Superior temporal gyrus (tissue), 1 donor: ENCODE results near the gene TUBAL3.

Experiments
- DNase-seq: peaks from one replicate; pipeline ENCODE4 v3.0.0-alpha.2; 2016; ENCODE audit errors: extremely low spot score

TUBAL3 gene

GRCh38 chr10:5404208-5405041 is at the start of gene TUBAL3:
TSS of gene TUBAL3 (minus strand) at chr10:5404828. CDS start at chr10:5404792, 36 bp downstream.
- no peak for DNase-seq

- no peak for DNase-seq
These were observed 49.3 kb upstream of the TUBAL3 start for GRCh38 chr10:5453749-5454489.

DNA sequence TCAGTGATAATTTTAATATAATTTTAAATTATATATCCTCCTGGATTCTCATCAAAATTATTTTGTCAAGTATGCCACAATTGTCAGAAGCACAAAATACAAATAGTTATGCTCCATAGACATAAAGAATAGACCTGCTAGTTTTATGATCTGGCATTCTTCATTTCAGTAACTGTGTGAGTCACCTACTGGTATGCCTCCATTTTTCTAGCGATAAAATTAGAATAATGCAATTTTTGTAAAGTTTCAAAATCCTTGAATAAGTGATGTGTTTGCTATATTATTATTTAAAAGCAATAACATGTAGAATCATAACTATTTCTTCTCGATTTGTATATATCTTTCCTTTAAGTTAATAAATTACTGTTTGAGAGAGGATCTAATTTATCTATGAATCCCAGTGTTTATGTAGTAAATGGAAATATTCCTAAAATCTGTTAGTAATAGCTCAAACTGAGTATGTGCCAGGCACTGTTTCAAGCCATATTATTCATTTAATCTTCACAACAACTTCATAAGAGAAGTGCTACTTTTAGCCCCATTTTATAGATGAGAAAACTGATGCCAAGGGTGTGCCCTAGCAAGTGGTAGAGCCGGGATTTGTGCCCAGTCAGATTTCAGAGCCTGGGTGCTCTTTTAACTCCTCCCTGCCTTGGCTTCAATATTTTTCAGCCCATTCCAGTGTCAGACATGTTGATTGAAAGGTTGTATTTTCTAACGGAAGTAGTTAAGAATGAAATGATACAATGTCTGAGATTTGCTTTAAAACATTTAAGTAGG is 46.2 kb upstream of the TUBAL3 start:
- no peak for DNase-seq

GRCh38 chr10:5449823-5450222 is 45.2 kb upstream of the TUBAL3 start:
- DNase-seq: no peak

GRCh38 chr10:5449227-5449626 is 44.6 kb upstream of the TUBAL3 start:
- no peak for DNase-seq

- DNase-seq: no peak
These were observed 43.8 kb upstream of the TUBAL3 start for GRCh38 chr10:5448333-5449001.

DNA sequence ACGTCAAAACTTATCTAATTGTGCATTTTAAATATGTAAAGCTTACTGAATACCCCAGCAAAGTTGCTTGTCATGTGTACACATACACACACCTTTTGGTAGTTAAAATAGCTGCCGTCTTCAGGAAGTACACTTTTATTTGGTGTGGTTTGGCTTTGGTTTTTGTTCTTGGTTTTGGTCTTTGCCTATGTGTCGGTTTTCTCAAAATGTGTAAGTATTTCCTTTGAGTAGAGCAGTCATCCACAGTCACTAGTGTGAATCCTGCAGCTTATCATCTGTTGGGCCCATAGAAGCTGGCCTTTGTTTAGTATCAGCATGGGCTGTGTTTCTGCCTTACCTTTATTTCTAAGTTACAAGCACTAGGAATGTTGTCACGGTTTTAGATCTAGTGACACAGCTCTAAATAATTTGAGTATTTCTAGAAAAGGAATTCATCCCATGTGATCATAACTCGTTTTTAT is 43.0 kb upstream of the TUBAL3 start:
- DNase-seq: no peak

- DNase-seq: no peak
These were observed 42.4 kb upstream of the TUBAL3 start for GRCh38 chr10:5447056-5447455.

DNA sequence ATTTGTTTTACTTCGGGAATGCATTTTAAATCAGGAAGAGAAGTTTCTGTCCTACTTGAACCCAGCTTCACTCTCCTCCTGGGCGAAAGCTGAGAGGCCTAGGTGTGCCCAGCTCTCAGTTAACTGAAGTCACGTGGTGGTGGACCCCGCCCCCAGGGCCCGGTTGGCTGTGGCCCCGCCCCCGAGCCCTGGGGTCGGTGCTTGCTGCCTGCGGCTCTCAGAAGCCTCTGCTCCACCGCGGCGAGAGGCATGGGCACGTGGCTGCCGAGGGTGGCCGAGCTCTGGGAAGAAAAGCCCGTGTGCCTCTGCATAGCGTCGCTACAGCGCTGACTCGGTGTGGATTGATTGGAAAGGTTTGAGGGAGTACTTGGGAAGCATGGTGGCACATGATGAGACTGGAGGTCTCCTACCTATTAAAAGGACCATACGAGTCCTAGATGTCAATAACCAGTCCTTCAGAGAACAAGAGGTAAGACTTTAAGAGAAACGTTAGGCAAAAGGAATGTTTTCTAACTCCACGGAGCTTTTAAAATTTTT is 41.8 kb upstream of the TUBAL3 start:
- no peak for DNase-seq

- DNase-seq: no peak
These were observed 40.4 kb upstream of the TUBAL3 start for GRCh38 chr10:5445006-5445405.

- no peak for DNase-seq
These were observed 38.8 kb upstream of the TUBAL3 start for GRCh38 chr10:5443429-5443828.

- no peak for DNase-seq
These were observed 38.4 kb upstream of the TUBAL3 start for GRCh38 chr10:5442990-5443370.

DNA sequence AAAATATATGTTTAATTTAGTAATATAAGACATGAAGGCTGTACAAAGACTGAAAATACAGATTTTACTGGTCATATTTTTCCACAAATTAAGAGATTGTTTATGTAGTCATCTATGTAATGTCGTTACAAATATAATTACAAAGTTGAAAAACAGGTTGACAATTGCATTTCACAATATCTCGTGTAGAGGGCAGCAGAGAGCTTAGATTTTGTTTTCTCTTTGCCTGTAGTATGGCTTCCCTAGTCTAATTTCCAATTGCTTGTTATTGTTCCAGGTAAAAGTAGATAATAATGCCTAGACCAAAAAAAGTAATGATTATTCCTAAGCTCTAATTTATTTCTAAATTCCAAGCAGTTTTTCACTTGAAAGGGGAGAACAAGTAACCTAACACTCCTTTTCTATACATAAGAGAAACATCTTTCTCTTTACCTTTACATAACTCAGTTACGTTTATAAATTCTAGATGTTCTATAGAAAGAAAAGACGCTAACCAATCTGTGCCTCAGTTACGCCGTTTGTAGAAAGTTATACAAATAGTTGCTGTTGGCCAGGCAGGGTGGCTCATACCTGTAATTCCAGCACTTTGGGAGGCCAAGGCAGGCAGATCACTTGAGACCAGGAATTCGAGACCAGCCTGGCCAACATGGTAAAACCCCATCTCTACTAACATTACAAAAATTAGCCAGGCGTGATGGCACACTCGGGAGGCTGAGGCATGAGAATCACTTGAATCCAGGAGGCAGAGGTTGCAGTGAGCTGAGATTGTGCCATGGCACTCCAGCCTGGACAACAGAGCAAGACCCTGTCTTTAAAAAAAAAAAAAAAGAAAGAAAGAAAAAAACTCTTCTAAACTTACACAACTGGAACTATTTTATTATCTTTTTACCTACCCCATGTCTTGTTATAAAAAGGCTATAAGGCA is 37.7 kb upstream of the TUBAL3 start:
- peak; percentile 90 for DNase-seq

DNA sequence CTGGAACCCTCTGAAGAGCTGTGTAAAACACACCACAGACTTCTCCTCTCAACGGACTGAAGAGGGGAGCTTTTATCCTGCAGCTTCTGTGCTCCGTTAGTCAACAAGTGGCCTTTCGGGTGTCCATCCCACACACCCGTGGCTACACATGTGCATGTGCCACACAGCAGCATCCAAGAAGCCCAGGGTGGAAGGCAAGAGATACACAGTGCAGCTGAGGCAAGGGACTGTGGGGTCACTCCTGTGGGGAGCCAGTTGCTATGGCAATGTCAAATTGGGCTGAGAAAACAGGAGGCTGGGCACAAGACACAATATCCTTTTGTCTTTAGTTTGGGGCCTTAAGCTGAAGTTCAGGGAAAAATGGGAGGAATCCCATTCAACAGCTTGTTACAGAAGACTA is 36.5 kb upstream of the TUBAL3 start:
- DNase-seq: no peak

GRCh38 chr10:5440206-5440605 is 35.6 kb upstream of the TUBAL3 start:
- DNase-seq: no peak

- no peak for DNase-seq
These were observed 30.7 kb upstream of the TUBAL3 start for GRCh38 chr10:5435328-5435727.

DNA sequence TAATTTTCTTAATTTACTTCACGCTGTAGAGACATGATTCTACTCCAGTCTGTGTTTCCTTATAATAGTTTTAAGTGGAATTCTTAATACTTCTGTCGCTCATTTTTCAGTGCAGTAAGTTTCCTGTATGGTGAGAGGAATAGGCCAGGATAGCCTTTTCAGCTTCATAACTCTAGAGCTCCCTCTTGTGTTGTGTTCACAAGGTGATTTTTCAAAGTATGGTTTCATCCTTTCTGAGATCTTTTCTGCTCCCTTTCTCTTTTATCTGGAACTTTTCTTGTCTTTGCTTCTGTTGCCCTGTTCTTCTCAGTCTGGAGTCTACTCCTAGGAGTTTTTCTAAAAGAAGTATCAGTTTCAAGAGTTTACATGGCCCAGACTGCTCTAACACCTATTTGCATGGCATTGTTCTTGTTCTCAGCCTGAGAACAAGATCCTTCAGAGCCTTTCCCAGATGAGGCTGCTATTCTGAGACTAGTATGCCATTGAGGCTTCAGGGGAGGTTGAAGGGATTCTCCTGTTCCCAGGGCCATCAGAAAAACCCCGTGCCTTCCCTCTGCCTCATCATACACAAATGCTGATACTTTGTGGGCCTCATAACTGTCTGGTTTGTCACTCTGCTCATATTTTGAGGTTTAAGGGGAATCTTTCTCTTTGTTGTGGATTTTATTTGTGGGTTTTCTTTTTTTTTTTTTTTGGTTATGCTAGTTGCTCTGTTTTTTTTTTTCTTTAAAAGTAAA is 29.6 kb upstream of the TUBAL3 start:
- peak; percentile 85 for DNase-seq

DNA sequence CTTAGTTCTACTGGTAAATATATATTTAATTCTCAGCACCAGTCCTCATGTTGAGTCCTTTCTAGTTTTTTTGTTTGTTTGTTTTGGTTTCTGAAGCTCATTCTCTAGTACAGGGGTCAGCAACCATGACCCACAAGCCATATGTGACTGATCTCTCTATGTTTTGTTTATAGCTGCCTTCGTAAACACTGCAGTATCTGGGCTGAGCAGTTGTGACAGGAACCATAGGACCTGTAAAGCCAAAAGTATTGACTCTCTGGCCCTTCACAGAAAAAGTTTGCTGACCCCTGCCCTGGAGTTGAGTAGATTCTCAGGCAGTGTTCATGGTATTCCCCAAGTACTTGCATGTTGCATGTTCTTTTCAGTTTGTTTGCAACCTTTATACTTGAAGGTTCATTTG is 28.6 kb upstream of the TUBAL3 start:
- DNase-seq: no peak

GRCh38 chr10:5428133-5428532 is 23.5 kb upstream of the TUBAL3 start:
- no peak for DNase-seq

GRCh38 chr10:5424751-5425150 is 20.1 kb upstream of the TUBAL3 start:
- no peak for DNase-seq
